GM19351 (cell line): ENCODE results near the gene KATNBL1.

ENCODE experiments used
- ATAC-seq: cut with Tn5 transposase; IDR thresholded peaks from one replicate; pipeline ENCODE4 v1.9.1; 2021; ENCODE audit warnings: mild to moderate bottlenecking, moderate library complexity; ENCODE audit not compliant: unreplicated experiment

KATNBL1 gene, protein sequence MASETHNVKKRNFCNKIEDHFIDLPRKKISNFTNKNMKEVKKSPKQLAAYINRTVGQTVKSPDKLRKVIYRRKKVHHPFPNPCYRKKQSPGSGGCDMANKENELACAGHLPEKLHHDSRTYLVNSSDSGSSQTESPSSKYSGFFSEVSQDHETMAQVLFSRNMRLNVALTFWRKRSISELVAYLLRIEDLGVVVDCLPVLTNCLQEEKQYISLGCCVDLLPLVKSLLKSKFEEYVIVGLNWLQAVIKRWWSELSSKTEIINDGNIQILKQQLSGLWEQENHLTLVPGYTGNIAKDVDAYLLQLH

GRCh38 chr15:34209421-34210282 is at the start of gene KATNBL1:
Gene KATNBL1 (minus strand): TSS chr15:34210096. CDS start chr15:34163676, 46,420 bp downstream.
- peak; percentile 91 for ATAC-seq

- ATAC-seq = no peak
Measured at GRCh38 chr15:34259566-34259965, 49.7 kb upstream of the KATNBL1 start.

- no peak for ATAC-seq
Measured at GRCh38 chr15:34258151-34258550, 48.3 kb upstream of the KATNBL1 start.

- ATAC-seq = no peak
Measured at GRCh38 chr15:34252545-34252944, 42.6 kb upstream of the KATNBL1 start.

- no peak for ATAC-seq
Measured at GRCh38 chr15:34248190-34248589, 38.3 kb upstream of the KATNBL1 start.

DNA sequence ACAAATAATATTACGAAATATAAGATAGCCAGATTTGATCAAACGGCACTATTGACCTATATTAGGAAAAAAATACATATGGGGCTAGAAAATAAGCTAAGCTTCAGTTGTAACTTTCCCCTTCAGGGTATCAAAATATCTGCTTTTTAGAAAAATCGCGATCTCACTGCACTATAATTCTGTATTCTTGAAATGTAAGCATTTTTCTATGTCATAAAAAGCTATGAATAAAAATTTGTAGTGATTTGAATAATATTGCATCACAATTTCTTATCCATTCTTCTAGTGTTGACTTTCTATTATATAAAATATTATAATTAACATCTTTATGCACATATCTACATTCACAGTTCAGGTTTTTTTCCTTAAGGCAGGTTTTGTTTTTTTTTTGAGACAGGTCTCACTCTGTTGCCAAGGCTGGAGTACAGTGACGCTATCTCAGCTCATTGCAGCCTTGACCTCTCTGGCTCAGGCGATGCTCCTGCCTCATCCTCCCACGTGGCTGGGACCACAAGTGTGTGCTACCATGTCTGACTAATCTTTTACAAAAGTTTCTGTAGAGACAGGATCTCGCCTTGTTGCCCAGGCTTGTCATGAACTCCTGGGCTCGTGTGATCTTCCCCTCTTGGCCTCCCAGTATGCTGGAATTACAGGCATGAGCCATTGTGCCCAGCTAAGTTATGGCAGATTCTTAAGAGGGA is 36.5 kb upstream of the KATNBL1 start:
- ATAC-seq = no peak

GRCh38 chr15:34243226-34243625 is 33.3 kb upstream of the KATNBL1 start:
- no peak for ATAC-seq

DNA sequence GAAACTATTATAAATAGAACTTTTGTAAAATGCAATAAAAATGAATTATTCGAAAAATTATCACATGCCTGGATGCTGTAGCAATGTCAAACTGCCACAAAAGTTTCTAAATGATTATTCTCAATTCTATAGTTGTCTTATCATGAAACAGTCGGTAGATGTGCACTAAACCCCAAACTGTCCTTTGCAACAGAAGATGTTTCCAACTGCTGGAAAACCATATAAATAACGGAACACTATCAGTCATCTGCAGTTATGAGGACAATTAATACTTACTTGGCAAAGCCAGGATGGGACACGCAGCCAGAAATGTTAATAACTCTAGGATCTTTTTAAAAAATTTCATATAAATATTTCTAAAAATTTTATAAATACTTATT is 32.4 kb upstream of the KATNBL1 start:
- ATAC-seq = no peak

DNA sequence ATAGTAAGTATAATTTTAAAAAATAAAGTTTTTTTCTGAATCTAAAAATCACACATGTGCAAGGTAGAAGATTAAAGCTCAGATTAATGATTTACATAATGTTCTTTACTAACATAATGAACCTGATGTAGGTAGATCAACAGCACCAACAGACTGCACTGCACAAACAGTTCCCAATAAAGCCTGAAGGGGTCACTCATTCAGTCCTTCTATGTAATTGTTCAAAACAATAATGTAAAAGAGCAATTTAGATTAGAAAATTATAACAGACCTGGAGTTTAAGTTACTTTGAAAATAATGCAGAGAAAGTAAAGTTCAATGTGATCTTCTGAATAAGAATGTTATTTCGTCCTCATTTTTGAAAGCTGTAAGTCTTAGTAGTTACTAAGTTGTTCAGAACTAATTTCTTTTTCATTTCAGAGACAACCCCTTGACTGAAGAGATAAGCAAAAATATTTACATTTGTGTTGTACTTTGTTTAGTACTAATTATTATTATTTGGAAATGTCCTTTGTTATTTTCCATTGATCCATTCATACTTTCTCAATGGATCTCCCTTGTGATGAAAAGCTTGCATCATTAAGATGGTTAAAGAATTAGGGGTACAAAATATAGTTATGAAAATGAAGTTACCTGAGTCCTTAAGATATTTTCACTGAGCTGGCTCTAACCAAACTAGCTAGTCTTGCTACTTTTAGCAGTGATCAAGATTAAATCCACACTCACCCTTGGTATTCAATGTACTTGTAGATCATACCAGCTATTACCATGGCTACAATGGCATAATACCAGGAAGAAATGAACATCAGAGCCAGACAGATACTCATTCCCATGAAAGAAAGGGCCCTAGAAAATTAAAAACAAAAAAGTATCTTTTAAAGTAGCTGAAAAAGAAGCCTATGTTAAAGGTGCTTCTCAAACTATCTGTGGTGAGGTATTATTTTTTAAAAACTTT is 31.8 kb upstream of the KATNBL1 start:
- ATAC-seq = no peak

DNA sequence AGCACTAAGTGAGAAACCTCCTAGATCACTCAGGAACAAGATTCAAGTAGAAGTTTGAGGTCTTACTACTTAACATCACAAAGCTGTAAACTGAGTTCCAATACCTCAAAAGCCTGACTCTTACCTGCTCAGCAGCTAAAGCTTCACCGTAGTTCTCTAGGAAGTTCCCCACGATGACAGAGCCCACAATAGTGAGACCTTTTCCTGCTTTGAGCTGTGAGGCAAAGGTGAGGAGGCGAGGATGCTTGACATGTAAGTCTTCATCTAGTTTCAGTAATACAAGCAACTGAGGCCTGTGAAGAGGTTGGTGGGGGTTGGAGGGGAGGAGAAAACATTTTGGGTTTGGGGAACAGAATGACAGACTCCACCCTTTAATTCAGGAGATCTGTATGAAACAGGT is 30.6 kb upstream of the KATNBL1 start:
- no peak for ATAC-seq

DNA sequence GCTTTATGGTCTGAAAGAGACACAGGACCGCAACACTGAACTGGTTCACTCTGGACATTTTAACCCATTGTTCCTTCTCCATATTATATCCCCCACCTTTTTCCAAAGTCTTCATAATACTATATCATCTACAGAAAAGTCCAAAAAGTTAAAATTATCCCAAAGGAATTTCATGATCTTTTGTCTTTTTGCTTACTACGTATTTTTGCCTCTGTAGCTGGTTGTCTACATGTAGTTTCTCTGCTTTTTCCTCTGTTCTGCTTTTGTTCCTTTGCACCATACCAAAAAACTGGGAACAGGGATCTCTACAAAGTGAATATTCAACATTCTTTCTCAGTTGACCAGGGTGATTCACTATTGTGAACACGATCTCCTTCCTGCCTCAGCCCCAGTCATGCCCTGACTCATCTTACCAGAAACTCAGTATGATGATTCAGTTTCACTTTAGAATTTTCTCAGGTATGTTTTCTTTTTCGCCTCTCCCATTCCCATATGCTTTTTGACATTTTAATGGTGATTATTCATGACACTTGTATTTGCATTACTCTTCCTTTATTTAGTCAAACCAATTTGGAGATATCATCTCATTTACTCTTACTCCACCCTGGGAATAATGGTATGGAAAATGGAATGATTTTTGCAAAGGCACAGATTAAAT is 29.4 kb upstream of the KATNBL1 start:
- ATAC-seq = no peak

DNA sequence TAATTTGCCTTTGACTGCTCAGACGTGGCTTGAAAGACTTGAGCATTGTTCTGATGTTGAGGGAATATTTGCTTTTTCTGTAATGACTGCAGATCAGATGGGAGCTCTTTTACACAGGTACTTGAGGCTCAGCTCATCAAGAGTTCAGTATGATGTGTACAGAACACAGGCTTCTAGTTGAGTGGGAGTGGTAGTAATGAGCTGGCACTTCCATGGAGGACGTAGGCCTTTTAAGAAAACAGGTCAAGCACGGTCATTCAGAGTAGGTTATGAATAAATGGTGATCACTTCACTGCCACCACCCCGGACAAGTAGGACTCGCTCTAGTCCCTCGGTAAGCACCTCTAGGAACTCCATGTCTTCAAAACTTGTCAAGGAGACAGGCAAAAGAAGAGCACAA is 23.7 kb upstream of the KATNBL1 start:
- no peak for ATAC-seq

DNA sequence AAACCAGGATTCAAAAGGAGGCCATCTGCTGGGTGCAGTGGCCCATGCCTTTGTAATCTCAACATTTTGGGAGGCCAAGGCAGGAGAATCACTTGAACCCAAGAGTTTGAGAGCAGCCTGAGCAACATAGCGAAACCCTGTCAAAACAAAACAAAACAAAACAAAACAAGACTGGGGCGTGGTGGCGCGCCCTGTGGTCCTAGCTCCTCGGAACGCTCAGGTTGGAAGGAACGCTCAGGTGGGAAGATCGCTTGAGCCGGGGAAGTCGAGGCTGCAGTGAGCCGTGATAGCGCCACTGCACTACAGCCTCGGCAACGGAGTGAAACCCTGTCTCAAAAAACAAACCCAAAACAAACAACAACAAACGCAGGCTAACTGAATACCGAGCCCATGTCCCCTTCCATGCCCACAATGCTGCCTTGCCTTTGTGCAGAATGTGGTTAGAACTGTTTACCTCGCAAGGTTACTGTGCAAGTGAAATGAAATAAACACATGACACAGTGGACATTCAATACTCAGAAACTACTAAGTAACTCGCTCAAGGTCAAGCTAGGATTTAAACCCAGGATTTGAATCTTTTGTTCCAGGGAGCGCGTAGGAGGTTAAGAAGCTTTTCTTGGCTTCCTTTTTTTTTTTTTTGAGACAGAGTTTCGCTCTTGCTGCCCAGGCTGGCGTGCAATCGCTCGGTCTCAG is 14.2 kb upstream of the KATNBL1 start:
- peak; percentile 17 for ATAC-seq

DNA sequence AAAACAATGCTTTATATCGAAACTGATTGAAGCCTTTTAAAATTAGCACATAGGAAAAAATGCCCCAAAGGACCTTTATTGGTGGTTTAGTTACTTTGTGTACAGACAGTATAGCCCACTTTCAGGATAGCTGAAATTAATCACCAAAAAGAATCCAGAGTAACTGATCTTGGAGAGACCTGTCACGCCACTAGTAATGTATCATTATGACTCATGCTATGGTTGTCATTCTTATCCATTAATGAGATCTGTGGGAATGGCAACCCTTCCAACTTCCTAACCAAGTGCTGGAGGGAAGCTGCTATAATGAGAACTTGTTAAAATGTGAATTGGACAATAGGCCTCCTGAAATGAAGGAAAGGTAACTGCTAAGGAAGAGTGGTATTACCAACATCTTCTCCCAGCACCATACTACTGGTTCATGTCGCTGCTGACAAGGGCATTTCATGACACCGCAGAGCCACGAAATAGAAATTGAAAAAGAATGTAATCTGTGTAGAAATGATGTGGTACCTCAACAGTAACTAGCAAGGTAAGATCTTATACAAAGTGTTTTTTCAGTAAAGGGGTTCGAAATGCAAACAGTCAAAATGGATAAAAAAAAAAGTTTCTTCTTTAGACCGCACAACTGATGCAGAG is 7.8 kb upstream of the KATNBL1 start:
- no peak for ATAC-seq

DNA sequence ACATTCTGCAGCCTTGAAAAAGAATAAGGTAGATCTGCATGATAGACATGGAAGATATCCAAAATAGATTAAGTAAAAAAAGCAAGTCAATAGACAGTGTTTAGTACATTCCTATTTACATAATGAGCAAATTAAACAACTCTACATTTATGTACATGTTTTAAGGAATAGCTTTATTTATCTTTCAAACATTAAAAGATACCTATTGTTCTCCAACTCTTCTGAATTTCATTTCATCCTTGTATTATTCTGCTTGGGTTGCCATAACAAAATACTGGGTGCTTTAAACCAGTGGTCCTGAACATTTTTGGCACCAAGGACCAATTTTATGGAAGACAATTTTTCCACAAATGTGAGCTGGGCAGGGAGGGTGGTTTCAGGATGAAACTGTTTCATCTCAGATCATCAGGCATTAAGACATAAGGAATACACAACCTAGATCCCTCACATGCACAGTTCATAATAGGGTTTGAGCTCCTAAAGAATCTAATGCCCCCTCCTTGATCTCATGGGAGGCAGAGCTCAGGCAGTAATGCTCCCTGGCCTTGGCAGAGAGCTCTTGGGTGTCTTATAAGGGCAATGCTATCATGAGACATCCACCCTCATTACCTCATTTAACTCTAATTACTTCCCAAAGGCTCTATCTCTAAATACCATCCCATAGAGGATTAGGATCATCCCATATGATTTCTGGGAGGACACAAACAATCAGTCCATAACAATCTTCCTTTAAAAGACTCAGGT is 6.8 kb upstream of the KATNBL1 start:
- ATAC-seq = no peak

GRCh38 chr15:34214135-34214534 is 4.2 kb upstream of the KATNBL1 start:
- ATAC-seq = no peak

DNA sequence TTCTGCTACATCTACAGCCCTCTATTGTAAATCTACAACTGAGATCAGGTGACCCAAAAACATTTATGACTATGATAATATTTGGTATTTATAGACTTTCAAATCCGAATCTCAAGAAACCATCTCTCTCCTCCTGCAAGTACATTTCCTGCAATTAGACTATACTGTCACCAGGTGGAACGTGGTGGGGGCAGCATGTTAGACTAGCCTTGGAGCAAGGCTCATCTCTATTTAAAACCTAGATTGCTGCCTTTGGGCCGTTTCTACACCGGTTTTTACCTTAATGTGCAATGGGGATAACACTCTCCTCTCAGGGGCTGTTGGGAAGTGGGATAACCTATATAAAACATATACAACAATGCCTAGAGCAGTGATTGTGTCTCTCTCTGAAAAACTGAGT is 3.8 kb upstream of the KATNBL1 start:
- ATAC-seq = no peak

- ATAC-seq = no peak
Measured at GRCh38 chr15:34206011-34206410, 3.9 kb downstream of the KATNBL1 start.
